ENCODE measurements around the gene INPP5J. TPM values are rescaled to one million over a fixed set of nuclear protein-coding genes. Genes with fewer than 3 reads are reported as not detected.

INPP5J gene
- total RNA-seq, 2 donors from 2014 or later = 3.5 to 5.4 TPM

GRCh38 chr22:31103111-31103510 is 19.7 kb upstream of the INPP5J start:
- Histone ChIP-seq H3K9ac (ENCODE audit: extremely low read depth, low read length, poor library complexity, severe bottlenecking) (no peak overlapping the region), H3K27ac (ENCODE audit: low read depth, low read length) (no peak overlapping the region), H3K4me3 (ENCODE audit: low read length) (no peak overlapping the region), H3K36me3 (ENCODE audit: control insufficient read depth, insufficient read depth, low read length) (peaks cover 10% of the 10 kb centered on the region), H3K27me3 (ENCODE audit: control insufficient read depth, insufficient read depth, low read length, poor library complexity, severe bottlenecking) (peaks cover 23% of the 10 kb centered on the region), H3K9me3 (ENCODE audit: control insufficient read depth, low read length) (no peaks in the 10 kb centered on the region), H3K4me1 (ENCODE audit: control insufficient read depth, insufficient read depth, low read length) (no peaks in the 10 kb centered on the region)
- H3K27me3 Mint-ChIP-seq (ENCODE audit: insufficient read depth) = peaks cover 40% of the 10 kb centered on the region
- H3K4me1 Mint-ChIP-seq = peaks cover 5% of the 10 kb centered on the region
- H3K27ac Mint-ChIP-seq = no peak overlapping the region
- no peaks in the 10 kb centered on the region for H3K9me3 Mint-ChIP-seq
- 83 to 89% methylated on average over 1 to 2 of the region's 2 CpGs for WGBS, 2 experiments (ENCODE audit: insufficient coverage in 1 of 2, insufficient read length in 1 of 2)
- no peak for TF ChIP-seq CTCF (conservative IDR thresholded peaks at IDR 0.05)
- H3K4me3 Mint-ChIP-seq = no peak overlapping the region
- H3K36me3 Mint-ChIP-seq (ENCODE audit: low read depth) = no peaks in the 10 kb centered on the region
- no peak for DNase-seq

- Mint-ChIP-seq H3K27ac (no peak overlapping the region), H3K9me3 (no peaks in the 10 kb centered on the region), H3K4me1 (peaks cover 5% of the 10 kb centered on the region), H3K36me3 (ENCODE audit: low read depth) (no peaks in the 10 kb centered on the region), H3K27me3 (ENCODE audit: insufficient read depth) (peaks cover 40% of the 10 kb centered on the region), H3K4me3 (no peak overlapping the region)
- H3K9me3 ChIP-seq (ENCODE audit: control insufficient read depth, low read length) = no peaks in the 10 kb centered on the region
- WGBS, 2 experiments (ENCODE audit: insufficient coverage in 1 of 2, insufficient read length in 1 of 2) = 90 to 98% methylated on average over 18 to 31 of the region's 33 CpGs
- no peak overlapping the region for H3K4me3 ChIP-seq (ENCODE audit: low read length)
- peaks cover 23% of the 10 kb centered on the region for H3K27me3 ChIP-seq (ENCODE audit: control insufficient read depth, insufficient read depth, low read length, poor library complexity, severe bottlenecking)
- DNase-seq = no peak
- no peak overlapping the region for H3K9ac ChIP-seq (ENCODE audit: extremely low read depth, low read length, poor library complexity, severe bottlenecking)
- H3K4me1 ChIP-seq (ENCODE audit: control insufficient read depth, insufficient read depth, low read length) = no peaks in the 10 kb centered on the region
- TF ChIP-seq CTCF (conservative IDR thresholded peaks at IDR 0.05) = no peak
- H3K27ac ChIP-seq (ENCODE audit: low read depth, low read length) = no peak overlapping the region
- peaks cover 7% of the 10 kb centered on the region for H3K36me3 ChIP-seq (ENCODE audit: control insufficient read depth, insufficient read depth, low read length)
Observed at GRCh38 chr22:31103899-31104694, 18.7 kb upstream of the INPP5J start.

- Mint-ChIP-seq H3K9me3 (no peaks in the 10 kb centered on the region), H3K27me3 (ENCODE audit: insufficient read depth) (peaks cover 40% of the 10 kb centered on the region), H3K36me3 (ENCODE audit: low read depth) (no peaks in the 10 kb centered on the region), H3K4me1 (peaks cover 5% of the 10 kb centered on the region), H3K27ac (no peak overlapping the region), H3K4me3 (no peak overlapping the region)
- H3K9ac ChIP-seq (ENCODE audit: extremely low read depth, low read length, poor library complexity, severe bottlenecking) = no peak overlapping the region
- peak; percentile 94 for TF ChIP-seq CTCF (conservative IDR thresholded peaks at IDR 0.05)
- no peaks in the 10 kb centered on the region for H3K4me1 ChIP-seq (ENCODE audit: control insufficient read depth, insufficient read depth, low read length)
- peak; percentile 95 for DNase-seq
- peaks cover 4% of the 10 kb centered on the region for H3K36me3 ChIP-seq (ENCODE audit: control insufficient read depth, insufficient read depth, low read length)
- no peak overlapping the region for H3K4me3 ChIP-seq (ENCODE audit: low read length)
- WGBS, 2 experiments (ENCODE audit: insufficient coverage in 1 of 2, insufficient read length in 1 of 2) = 20 to 40% methylated on average over 14 to 35 of the region's 35 CpGs
- H3K27me3 ChIP-seq (ENCODE audit: control insufficient read depth, insufficient read depth, low read length, poor library complexity, severe bottlenecking) = peaks cover 23% of the 10 kb centered on the region
- H3K27ac ChIP-seq (ENCODE audit: low read depth, low read length) = no peak overlapping the region
- no peaks in the 10 kb centered on the region for H3K9me3 ChIP-seq (ENCODE audit: control insufficient read depth, low read length)
Observed at GRCh38 chr22:31104869-31105268, 17.9 kb upstream of the INPP5J start.

Data from endodermal cell (in vitro differentiated cells).